CD8-positive, alpha-beta memory T cell (primary cell): ENCODE measurements around the gene TRPC6. TPM values are rescaled to one million over a fixed set of nuclear protein-coding genes. Genes with fewer than 3 reads are reported as not detected.

ENCODE experiments used
- CTCF ChIA-PET: fragments of 350-600 bp; sonication (Branson Sonifier 250); formaldehyde crosslinking; loops from one replicate; lab custom pipeline; 2021; ENCODE audit warnings: antibody characterized with exemption; lab: Charles Lee
- POLR2A ChIA-PET: fragments of 350-600 bp; sonication (Branson Sonifier 250); formaldehyde crosslinking; loops from one replicate; lab custom pipeline; 2021; ENCODE audit warnings: antibody characterized with exemption; lab: Charles Lee
- DNase-seq, 5 donors: peaks; one replicate each; pipeline versions ENCODE4 v3.0.0 to v3.0.0-alpha.2; 2020 to 2022; ENCODE audit warnings: mixed read lengths in 1 of 5
- H3K27ac ChIP-seq: one replicate; pipeline ENCODE4 v1.7.0; 2013; ENCODE audit warnings: low read depth, mild to moderate bottlenecking, low read length, moderate library complexity
- H3K27me3 ChIP-seq: 2 replicates; pipeline ENCODE4 v1.7.0; 2013; ENCODE audit warnings: low read length, mild to moderate bottlenecking; ENCODE audit not compliant: insufficient read depth, poor library complexity, severe bottlenecking
- H3K36me3 ChIP-seq: 2 replicates; pipeline ENCODE4 v1.7.0; 2013; ENCODE audit warnings: mild to moderate bottlenecking, low read length, moderate library complexity; ENCODE audit not compliant: insufficient read depth
- H3K4me1 ChIP-seq: 2 replicates; pipeline ENCODE4 v1.7.0; 2013; ENCODE audit warnings: mild to moderate bottlenecking, low read length, moderate library complexity; ENCODE audit not compliant: insufficient read depth
- H3K4me3 ChIP-seq: 2 replicates; pipeline ENCODE4 v1.7.0; 2013; ENCODE audit warnings: mild to moderate bottlenecking, low read length
- H3K9me3 ChIP-seq: 2 replicates; pipeline ENCODE4 v1.7.0; 2013; ENCODE audit warnings: mild to moderate bottlenecking, low read length
- H3K27ac Mint-ChIP-seq, 8 donors: one replicate each; pipeline ENCODE4 v1.8.0; 2020 to 2021; ENCODE audit warnings: mixed read lengths in 8 of 8, mild to moderate bottlenecking in 6 of 8, inconsistent platforms in 3 of 8, moderate library complexity in 3 of 8
- H3K27me3 Mint-ChIP-seq, 2 donors: one replicate each; pipeline ENCODE4 v1.8.0; 2020 to 2021; ENCODE audit warnings: mixed read lengths in 2 of 2, mild to moderate bottlenecking in 1 of 2, moderate library complexity in 1 of 2
- H3K36me3 Mint-ChIP-seq, 3 donors: one replicate each; pipeline ENCODE4 v1.8.0; 2020 to 2021; ENCODE audit warnings: mixed read lengths in 3 of 3, inconsistent platforms in 1 of 3, mild to moderate bottlenecking in 1 of 3
- H3K4me1 Mint-ChIP-seq, 3 donors: one replicate each; pipeline ENCODE4 v1.8.0; 2020 to 2021; ENCODE audit warnings: mixed read lengths in 3 of 3, inconsistent platforms in 1 of 3, mild to moderate bottlenecking in 1 of 3
- H3K4me3 Mint-ChIP-seq, 7 donors: one replicate each; pipeline ENCODE4 v1.8.0; 2020 to 2021; ENCODE audit warnings: mixed read lengths in 7 of 7, mild to moderate bottlenecking in 6 of 7, moderate library complexity in 4 of 7, inconsistent platforms in 2 of 7
- H3K9me3 Mint-ChIP-seq, 5 donors: one replicate each; pipeline ENCODE4 v1.8.0; 2020 to 2022; ENCODE audit warnings: mixed read lengths in 5 of 5, mild to moderate bottlenecking in 3 of 5, moderate library complexity in 2 of 5, inconsistent platforms in 1 of 5
- polyA plus RNA-seq: library from polyadenylated mRNA; unstranded; fragments of 300-500 nt; fragmentation: Illumina TruSeq; gene quantifications from one replicate; pipeline ENCODE4 v1.2.3, GENCODE V29; 2021
- total RNA-seq, 2 experiments: library from RNA; stranded (reverse); gene quantifications; one replicate each; pipeline ENCODE4 v1.2.3, GENCODE V29; 2021

Gene TRPC6
- total RNA-seq: not detected
- not detected for polyA plus RNA-seq

DNA sequence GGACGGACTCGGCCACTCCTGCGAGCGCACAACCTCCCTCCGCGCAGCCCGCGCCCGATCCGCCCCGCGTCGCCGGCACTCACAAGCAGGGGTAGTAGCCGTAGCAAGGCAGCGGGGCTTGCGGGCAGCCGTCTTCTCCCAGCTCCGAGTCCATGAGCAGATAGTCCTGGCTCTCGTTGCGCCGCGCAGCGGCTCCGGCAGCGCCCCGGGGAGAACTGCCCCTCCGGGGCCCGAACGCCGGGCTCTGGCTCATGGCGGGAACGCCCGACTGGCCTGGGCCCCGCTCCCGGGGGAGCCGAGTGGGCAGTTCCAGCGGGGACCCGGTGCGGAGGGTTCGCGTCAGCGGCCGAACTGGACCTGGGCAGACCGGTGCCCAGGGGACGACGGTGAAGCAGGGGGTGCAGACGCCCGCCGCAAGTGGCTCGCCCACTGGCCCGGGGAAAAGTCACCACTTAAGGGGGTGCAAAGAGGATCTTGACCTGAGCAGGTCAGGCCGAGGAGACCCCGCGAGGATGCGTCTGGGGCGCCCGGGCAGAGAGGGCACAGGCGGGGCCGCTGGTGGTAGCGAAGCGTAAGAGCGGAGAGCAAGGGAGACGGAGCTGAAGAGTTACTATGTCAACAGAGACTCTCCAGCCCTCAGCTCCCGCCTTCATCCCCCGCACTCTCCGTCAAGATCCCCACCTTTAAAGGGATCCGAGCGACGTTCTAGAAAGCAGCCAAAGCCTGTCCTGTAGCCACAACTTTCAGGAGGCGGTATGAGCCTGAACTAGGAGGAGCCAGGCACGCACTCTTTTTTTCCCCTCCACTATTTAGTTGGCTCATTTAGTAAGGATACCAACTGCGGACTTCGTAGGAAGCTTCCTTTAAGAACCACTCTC is at the start of gene TRPC6:
TRPC6 (minus strand) TSS at position 757 of the 878 bp plus-strand sequence; CDS start at position 253, 504 bp downstream.
- peaks cover 4 to 15% of the 10 kb centered on the region in 2 donors for H3K27me3 Mint-ChIP-seq
- H3K36me3 ChIP-seq: no peaks in the 10 kb centered on the region
- ChIA-PET POLR2A (no interaction called here), CTCF (no interaction called here)
- no peaks in the 10 kb centered on the region for H3K27me3 ChIP-seq
- no peak within 1 kb of the TSS for H3K27ac ChIP-seq
- DNase-seq: no peak
- H3K36me3 Mint-ChIP-seq: no peaks in the 10 kb centered on the region
- H3K27ac Mint-ChIP-seq: no peak within 1 kb of the TSS
- no peaks in the 10 kb centered on the region for H3K9me3 ChIP-seq
- no peak within 1 kb of the TSS for H3K4me3 Mint-ChIP-seq
- H3K9me3 Mint-ChIP-seq: peaks cover 4 to 22% (median 15%) of the 10 kb centered on the region in 5 donors
- no peaks in the 10 kb centered on the region for H3K4me1 Mint-ChIP-seq
- no peak within 1 kb of the TSS for H3K4me3 ChIP-seq
- no peaks in the 10 kb centered on the region for H3K4me1 ChIP-seq

- no peak overlapping the region for H3K27ac ChIP-seq
- no peak for DNase-seq
- no peaks in the 10 kb centered on the region for H3K27me3 Mint-ChIP-seq
- ChIA-PET POLR2A (no interaction called here), CTCF (no interaction called here)
- H3K4me3 ChIP-seq: no peak overlapping the region
- no peaks in the 10 kb centered on the region for H3K4me1 Mint-ChIP-seq
- H3K36me3 ChIP-seq: no peaks in the 10 kb centered on the region
- H3K9me3 ChIP-seq: no peaks in the 10 kb centered on the region
- H3K36me3 Mint-ChIP-seq: no peaks in the 10 kb centered on the region
- H3K4me1 ChIP-seq: no peaks in the 10 kb centered on the region
- H3K27me3 ChIP-seq: no peaks in the 10 kb centered on the region
- H3K27ac Mint-ChIP-seq: no peak overlapping the region
- H3K4me3 Mint-ChIP-seq: no peak overlapping the region
- peaks cover 0 to 5% (median 3%) of the 10 kb centered on the region in 5 donors for H3K9me3 Mint-ChIP-seq
These were observed 36.2 kb upstream of the TRPC6 start for GRCh38 chr11:101620026-101620425.

- no peaks in the 10 kb centered on the region for H3K4me1 Mint-ChIP-seq
- Histone ChIP-seq H3K4me1 (no peaks in the 10 kb centered on the region), H3K27me3 (no peaks in the 10 kb centered on the region), H3K4me3 (no peak overlapping the region), H3K9me3 (no peaks in the 10 kb centered on the region), H3K27ac (no peak overlapping the region), H3K36me3 (no peaks in the 10 kb centered on the region)
- H3K9me3 Mint-ChIP-seq: peaks cover 0 to 5% (median 4%) of the 10 kb centered on the region in 5 donors
- H3K36me3 Mint-ChIP-seq: no peaks in the 10 kb centered on the region
- H3K27ac Mint-ChIP-seq: no peak overlapping the region
- POLR2A ChIA-PET: no interaction called here
- no peaks in the 10 kb centered on the region for H3K27me3 Mint-ChIP-seq
- H3K4me3 Mint-ChIP-seq: no peak overlapping the region
- CTCF ChIA-PET: no interaction called here
- no peak for DNase-seq
These were observed 34.9 kb upstream of the TRPC6 start for GRCh38 chr11:101618709-101619108.

- no peak overlapping the region for H3K27ac Mint-ChIP-seq
- no peaks in the 10 kb centered on the region for H3K36me3 Mint-ChIP-seq
- no peaks in the 10 kb centered on the region for H3K4me1 Mint-ChIP-seq
- no peak for DNase-seq
- H3K9me3 Mint-ChIP-seq: peaks cover 0 to 5% (median 4%) of the 10 kb centered on the region in 5 donors
- Histone ChIP-seq H3K9me3 (no peaks in the 10 kb centered on the region), H3K27ac (no peak overlapping the region), H3K4me3 (no peak overlapping the region), H3K36me3 (no peaks in the 10 kb centered on the region), H3K4me1 (no peaks in the 10 kb centered on the region), H3K27me3 (no peaks in the 10 kb centered on the region)
- CTCF ChIA-PET: no interaction called here
- POLR2A ChIA-PET: no interaction called here
- H3K4me3 Mint-ChIP-seq: no peak overlapping the region
- no peaks in the 10 kb centered on the region for H3K27me3 Mint-ChIP-seq
These were observed 34.0 kb upstream of the TRPC6 start for GRCh38 chr11:101617735-101618332.

- Histone ChIP-seq H3K9me3 (no peaks in the 10 kb centered on the region), H3K4me1 (no peaks in the 10 kb centered on the region), H3K27me3 (no peaks in the 10 kb centered on the region), H3K36me3 (no peaks in the 10 kb centered on the region), H3K4me3 (no peak overlapping the region), H3K27ac (no peak overlapping the region)
- no peaks in the 10 kb centered on the region for H3K4me1 Mint-ChIP-seq
- no peaks in the 10 kb centered on the region for H3K36me3 Mint-ChIP-seq
- no peak overlapping the region for H3K4me3 Mint-ChIP-seq
- H3K27ac Mint-ChIP-seq: no peak overlapping the region
- no peak for DNase-seq
- ChIA-PET CTCF (no interaction called here), POLR2A (no interaction called here)
- no peaks in the 10 kb centered on the region for H3K27me3 Mint-ChIP-seq
- peaks cover 0 to 2% (median 1%) of the 10 kb centered on the region in 5 donors for H3K9me3 Mint-ChIP-seq
These were observed 28.7 kb upstream of the TRPC6 start for GRCh38 chr11:101612481-101612880.

DNA sequence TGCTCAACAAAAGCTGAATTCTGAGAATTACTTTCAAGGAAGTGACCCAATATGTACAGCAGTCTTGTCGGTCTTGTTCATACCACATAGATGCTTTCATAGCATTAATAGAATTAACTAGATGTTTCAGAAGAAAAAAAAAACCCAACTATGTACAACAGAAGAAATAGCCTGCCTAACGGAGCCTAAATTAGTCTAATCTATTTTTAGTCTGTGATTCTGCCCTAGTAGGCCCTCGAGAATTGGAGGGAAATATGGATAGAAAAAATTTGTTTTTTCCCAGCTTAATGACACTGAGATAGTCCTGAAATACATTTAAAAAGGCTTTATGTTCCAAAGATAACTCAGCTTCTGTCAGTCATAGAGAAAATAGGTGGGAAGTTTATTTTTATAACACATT is 17.1 kb upstream of the TRPC6 start:
- H3K9me3 Mint-ChIP-seq: peaks cover 0 to 4% (median 0%) of the 10 kb centered on the region in 5 donors

DNA sequence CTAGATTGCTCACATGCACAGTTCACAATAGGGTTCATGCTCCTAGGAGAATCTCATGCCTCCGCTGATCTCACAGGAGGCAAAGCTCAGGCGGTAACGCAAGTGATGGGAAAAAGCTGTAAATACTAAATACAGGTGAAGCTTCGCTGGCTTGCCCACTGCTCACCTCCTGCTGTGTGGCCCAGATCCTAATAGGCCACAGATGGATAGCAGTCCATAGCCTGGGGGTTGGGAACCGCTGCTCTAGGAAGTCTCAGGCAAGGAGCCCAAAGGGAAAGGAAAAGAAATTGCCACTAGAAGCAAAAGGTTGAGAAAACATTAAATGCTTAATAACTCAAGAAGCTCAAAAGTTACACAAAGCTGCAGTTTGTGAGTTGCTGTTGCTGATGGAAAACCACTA is 3.2 kb upstream of the TRPC6 start:
- H3K4me3 Mint-ChIP-seq: no peak overlapping the region

More for the DNA sequence above, 17.1 kb upstream of the TRPC6 start:
- Mint-ChIP-seq H3K36me3 (no peaks in the 10 kb centered on the region), H3K4me1 (no peaks in the 10 kb centered on the region), H3K27ac (no peak overlapping the region), H3K27me3 (no peaks in the 10 kb centered on the region), H3K4me3 (no peak overlapping the region)
- Histone ChIP-seq H3K36me3 (no peaks in the 10 kb centered on the region), H3K4me1 (no peaks in the 10 kb centered on the region), H3K9me3 (no peaks in the 10 kb centered on the region), H3K27me3 (no peaks in the 10 kb centered on the region), H3K27ac (no peak overlapping the region), H3K4me3 (no peak overlapping the region)
- ChIA-PET POLR2A (no interaction called here), CTCF (no interaction called here)
- no peak for DNase-seq

GRCh38 chr11:101584655-101585054 is 848 bp upstream of the TRPC6 start:
- H3K27me3 Mint-ChIP-seq: peaks cover 4 to 15% of the 10 kb centered on the region in 2 donors
- H3K4me1 Mint-ChIP-seq: no peaks in the 10 kb centered on the region
- peaks cover 4 to 23% (median 12%) of the 10 kb centered on the region in 5 donors for H3K9me3 Mint-ChIP-seq
- H3K36me3 Mint-ChIP-seq: no peaks in the 10 kb centered on the region
- Histone ChIP-seq H3K27me3 (no peaks in the 10 kb centered on the region), H3K9me3 (no peaks in the 10 kb centered on the region), H3K4me1 (no peaks in the 10 kb centered on the region), H3K36me3 (no peaks in the 10 kb centered on the region), H3K4me3 (no peak overlapping the region), H3K27ac (no peak overlapping the region)
- ChIA-PET POLR2A (no interaction called here), CTCF (no interaction called here)
- no peak for DNase-seq
- H3K27ac Mint-ChIP-seq: no peak overlapping the region
- no peak overlapping the region for H3K4me3 Mint-ChIP-seq

More for the DNA sequence above, 3.2 kb upstream of the TRPC6 start:
- CTCF ChIA-PET: no interaction called here
- Histone ChIP-seq H3K4me3 (no peak overlapping the region), H3K27ac (no peak overlapping the region), H3K9me3 (no peaks in the 10 kb centered on the region), H3K36me3 (no peaks in the 10 kb centered on the region), H3K27me3 (no peaks in the 10 kb centered on the region), H3K4me1 (no peaks in the 10 kb centered on the region)
- no peaks in the 10 kb centered on the region for H3K36me3 Mint-ChIP-seq
- DNase-seq: no peak
- no peak overlapping the region for H3K27ac Mint-ChIP-seq
- POLR2A ChIA-PET: no interaction called here
- H3K27me3 Mint-ChIP-seq: peaks cover 4 to 6% of the 10 kb centered on the region in 2 donors
- peaks cover 4 to 16% (median 6%) of the 10 kb centered on the region in 5 donors for H3K9me3 Mint-ChIP-seq
- H3K4me1 Mint-ChIP-seq: no peaks in the 10 kb centered on the region
